ENCODE data around the gene RPL18.

DNA sequence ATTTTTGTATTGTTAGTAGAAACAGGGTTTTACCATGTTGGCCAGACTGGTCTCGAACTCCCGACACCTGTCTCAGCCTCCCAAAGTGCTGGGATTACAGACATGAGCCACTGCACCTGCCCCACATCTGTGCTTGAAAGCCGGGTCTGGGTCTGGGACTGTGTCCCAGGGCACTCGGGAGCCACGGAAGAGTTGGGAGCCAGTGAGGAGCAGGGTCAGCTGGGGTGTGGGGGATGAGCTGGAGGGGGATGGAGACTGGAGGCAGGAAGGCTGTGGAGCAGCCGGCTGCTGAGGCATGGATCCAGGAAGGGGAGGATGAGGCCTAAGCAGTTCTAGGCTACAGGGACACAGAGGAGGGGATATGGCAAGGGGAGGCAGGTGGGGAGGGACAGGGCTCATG lies 23.1 kb downstream of the RPL18 start:
- TF ChIP-seq EZH2 (IDR thresholded peaks at IDR 0.05; ENCODE audit: low read length, missing control alignments) (no peak), CTCF (conservative IDR thresholded peaks at IDR 0.05 in 1 of 2, IDR thresholded peaks at IDR 0.05 in 1 of 2; ENCODE audit: low read depth in 1 of 2, low read length in 2 of 2) (no peak)

All from fibroblast of lung (primary cell).